Panc1 (cell line): Measurements from ENCODE around the gene LRRC74A.

ENCODE experiments used
- POLR2AphosphoS5 ChIP-seq: IDR thresholded peaks from 2 replicates; pipeline ENCODE4 v1.6.1; 2012; ENCODE audit warnings: mild to moderate bottlenecking, low read depth, low read length, moderate library complexity
- SIN3A ChIP-seq: IDR thresholded peaks from 2 replicates; pipeline ENCODE4 v1.6.1; 2012; ENCODE audit warnings: low read depth, mild to moderate bottlenecking, low read length, moderate library complexity, borderline replicate concordance; ENCODE audit not compliant: insufficient read depth
- TCF7L2 ChIP-seq: IDR thresholded peaks from 2 replicates; pipeline ENCODE4 v1.6.1; 2011; ENCODE audit warnings: mild to moderate bottlenecking, low read depth, low read length, inconsistent platforms
- TF ChIP-seq, protein P1 (sequence below): fragments of 450-650 bp; IDR thresholded peaks from 2 replicates; pipeline ENCODE4 v1.5.1; 2017; ENCODE audit warnings: mild to moderate bottlenecking
- TF ChIP-seq, protein P2 (sequence below), 2 experiments: IDR thresholded peaks; 2 replicates each; pipeline ENCODE4 v1.6.1; 2011 to 2012; ENCODE audit warnings: low read depth in 2 of 2, control low read depth in 1 of 2, low read length in 1 of 2, mild to moderate bottlenecking in 1 of 2, moderate library complexity in 1 of 2; ENCODE audit not compliant: insufficient read depth in 1 of 2

DNA sequence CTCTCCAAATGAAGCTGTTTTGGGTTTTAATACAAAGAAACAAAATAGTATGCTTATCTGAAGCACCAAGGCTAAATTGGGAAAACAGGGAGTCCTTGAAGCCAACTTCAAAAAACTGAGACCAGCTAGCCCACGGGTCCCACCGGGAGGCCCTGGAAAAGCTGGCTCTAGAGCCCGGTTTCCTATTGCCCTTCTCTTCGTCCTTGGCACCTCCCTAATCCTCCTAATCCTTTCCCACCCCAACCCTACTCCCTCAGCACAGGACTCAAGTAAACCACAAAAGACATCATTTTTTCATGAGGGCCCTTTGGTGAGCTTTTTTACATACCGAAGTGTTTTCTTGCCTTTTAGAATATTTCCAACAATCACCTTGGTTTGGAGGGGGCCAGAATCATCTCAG lies 11.3 kb downstream of the LRRC74A start:
- TF ChIP-seq, protein P1, sequence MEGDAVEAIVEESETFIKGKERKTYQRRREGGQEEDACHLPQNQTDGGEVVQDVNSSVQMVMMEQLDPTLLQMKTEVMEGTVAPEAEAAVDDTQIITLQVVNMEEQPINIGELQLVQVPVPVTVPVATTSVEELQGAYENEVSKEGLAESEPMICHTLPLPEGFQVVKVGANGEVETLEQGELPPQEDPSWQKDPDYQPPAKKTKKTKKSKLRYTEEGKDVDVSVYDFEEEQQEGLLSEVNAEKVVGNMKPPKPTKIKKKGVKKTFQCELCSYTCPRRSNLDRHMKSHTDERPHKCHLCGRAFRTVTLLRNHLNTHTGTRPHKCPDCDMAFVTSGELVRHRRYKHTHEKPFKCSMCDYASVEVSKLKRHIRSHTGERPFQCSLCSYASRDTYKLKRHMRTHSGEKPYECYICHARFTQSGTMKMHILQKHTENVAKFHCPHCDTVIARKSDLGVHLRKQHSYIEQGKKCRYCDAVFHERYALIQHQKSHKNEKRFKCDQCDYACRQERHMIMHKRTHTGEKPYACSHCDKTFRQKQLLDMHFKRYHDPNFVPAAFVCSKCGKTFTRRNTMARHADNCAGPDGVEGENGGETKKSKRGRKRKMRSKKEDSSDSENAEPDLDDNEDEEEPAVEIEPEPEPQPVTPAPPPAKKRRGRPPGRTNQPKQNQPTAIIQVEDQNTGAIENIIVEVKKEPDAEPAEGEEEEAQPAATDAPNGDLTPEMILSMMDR: no peak
- TF ChIP-seq POLR2AphosphoS5 (no peak), TCF7L2 (no peak), SIN3A (no peak)
- TF ChIP-seq, protein P2, sequence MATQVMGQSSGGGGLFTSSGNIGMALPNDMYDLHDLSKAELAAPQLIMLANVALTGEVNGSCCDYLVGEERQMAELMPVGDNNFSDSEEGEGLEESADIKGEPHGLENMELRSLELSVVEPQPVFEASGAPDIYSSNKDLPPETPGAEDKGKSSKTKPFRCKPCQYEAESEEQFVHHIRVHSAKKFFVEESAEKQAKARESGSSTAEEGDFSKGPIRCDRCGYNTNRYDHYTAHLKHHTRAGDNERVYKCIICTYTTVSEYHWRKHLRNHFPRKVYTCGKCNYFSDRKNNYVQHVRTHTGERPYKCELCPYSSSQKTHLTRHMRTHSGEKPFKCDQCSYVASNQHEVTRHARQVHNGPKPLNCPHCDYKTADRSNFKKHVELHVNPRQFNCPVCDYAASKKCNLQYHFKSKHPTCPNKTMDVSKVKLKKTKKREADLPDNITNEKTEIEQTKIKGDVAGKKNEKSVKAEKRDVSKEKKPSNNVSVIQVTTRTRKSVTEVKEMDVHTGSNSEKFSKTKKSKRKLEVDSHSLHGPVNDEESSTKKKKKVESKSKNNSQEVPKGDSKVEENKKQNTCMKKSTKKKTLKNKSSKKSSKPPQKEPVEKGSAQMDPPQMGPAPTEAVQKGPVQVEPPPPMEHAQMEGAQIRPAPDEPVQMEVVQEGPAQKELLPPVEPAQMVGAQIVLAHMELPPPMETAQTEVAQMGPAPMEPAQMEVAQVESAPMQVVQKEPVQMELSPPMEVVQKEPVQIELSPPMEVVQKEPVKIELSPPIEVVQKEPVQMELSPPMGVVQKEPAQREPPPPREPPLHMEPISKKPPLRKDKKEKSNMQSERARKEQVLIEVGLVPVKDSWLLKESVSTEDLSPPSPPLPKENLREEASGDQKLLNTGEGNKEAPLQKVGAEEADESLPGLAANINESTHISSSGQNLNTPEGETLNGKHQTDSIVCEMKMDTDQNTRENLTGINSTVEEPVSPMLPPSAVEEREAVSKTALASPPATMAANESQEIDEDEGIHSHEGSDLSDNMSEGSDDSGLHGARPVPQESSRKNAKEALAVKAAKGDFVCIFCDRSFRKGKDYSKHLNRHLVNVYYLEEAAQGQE (IDR thresholded peaks at IDR 0.05; ENCODE audit: insufficient read depth in 1 of 2, low read depth in 2 of 2, low read length in 1 of 2): no peak
